GM19328 (cell line): ENCODE data around the gene COQ10B.
A peak's percentile ranks its signal among the peaks of the same experiment; 100 is the strongest.

Experiments used
- ATAC-seq: cut with Tn5 transposase; IDR thresholded peaks from one replicate; pipeline ENCODE4 v1.9.1; 2021; ENCODE audit warnings: mild to moderate bottlenecking, moderate library complexity; ENCODE audit not compliant: unreplicated experiment

COQ10B gene

GRCh38 chr2:197499594-197500502 lies 46.5 kb downstream of the COQ10B start, which contains the start of the genes HSPD1 and HSPE1:
Gene HSPD1 (minus strand): TSS chr2:197499840. CDS start chr2:197498848, 992 bp downstream.
Gene HSPE1 (plus strand): TSS chr2:197500379. CDS start chr2:197500437, 58 bp downstream.
- peak; percentile 86 for ATAC-seq

- peak; percentile 2 for ATAC-seq
Measured at GRCh38 chr2:197500503-197501131, 47.3 kb downstream of the COQ10B start.

DNA sequence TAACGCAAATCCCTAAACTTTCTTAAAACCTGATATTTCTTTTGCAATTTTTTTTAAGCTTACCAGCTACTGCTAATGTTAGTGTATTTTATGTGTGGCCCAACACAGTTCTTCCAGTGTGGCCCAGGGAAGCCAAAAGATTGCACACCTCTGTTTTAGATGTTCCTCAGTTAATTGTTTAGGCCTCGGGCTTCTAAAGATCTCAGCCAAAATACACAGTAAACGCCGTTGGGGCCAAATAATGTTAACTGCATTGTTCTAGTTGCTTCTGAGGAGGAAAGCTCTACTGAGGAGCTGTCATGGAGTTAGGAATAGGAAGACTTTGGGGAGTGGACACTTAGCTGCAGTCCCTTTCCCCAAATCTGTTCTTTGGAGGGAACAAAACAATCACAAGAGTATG lies 48.8 kb downstream of the COQ10B start:
- ATAC-seq: no peak

- no peak for ATAC-seq
Measured at GRCh38 chr2:197502685-197503084, 49.3 kb downstream of the COQ10B start.

DNA sequence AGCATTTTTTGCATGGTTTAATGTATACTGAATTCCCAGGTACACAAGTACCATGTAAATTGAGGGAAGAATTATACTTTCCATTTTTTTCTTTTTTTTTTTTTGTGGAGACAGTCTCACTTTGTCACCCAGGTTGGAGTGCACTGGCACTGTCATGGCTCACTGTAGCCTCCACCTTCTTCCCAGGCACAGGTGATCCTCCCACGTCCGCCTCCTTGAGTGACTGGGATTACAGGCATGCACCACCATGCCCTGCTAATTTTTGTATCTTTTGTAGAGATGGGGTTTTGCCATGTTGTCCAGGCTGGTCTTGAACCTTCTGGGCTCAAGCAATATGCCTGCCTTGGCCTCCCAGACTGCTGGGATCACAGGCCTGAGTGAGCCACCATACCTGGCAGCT lies 50.6 kb downstream of the COQ10B start:
- no peak for ATAC-seq

- ATAC-seq: no peak
Measured at GRCh38 chr2:197504512-197504911, 51.2 kb downstream of the COQ10B start.

- no peak for ATAC-seq
Measured at GRCh38 chr2:197506658-197507057, 53.3 kb downstream of the COQ10B start.

DNA sequence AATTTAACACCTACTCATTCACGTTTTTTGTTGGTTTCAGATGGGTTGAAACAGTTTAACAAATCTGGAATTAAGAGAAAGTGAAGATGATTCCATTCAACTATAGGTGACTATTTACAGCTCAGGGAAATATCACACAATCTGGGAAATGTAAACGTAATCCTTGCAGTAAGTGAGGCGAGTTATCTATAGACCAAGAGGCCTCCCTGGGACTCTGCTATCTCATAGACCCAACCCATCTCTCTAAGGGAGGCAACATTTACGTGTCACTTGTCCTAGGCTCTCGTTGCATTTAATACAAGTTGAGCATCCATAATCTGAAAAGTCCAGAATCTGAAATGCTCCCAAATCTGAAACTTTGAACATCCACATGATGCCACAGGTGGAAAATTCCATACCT lies 60.6 kb downstream of the COQ10B start:
- ATAC-seq: no peak

- no peak for ATAC-seq
Measured at GRCh38 chr2:197514754-197515153, 61.4 kb downstream of the COQ10B start.

DNA sequence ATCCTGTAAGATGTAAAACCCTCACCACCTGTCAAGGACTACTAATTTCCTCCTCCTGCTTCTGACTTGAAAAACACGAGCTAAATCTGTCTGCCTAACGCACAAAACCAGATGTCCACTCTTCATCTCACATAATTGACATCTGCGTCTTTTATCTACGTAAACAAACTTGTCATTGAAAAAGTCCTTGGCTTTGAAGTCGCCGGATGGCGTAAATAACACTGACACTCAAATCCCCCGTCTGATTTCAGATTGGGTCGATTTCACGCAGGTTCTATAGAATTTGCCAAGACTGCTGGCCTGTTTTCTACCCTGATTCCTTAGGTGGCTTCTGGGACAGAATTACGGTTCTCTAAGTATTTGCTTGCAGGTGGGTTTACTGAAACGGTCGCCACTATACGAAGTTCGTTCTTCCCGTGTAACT lies 62.0 kb downstream of the COQ10B start:
- peak; percentile 3 for ATAC-seq

DNA sequence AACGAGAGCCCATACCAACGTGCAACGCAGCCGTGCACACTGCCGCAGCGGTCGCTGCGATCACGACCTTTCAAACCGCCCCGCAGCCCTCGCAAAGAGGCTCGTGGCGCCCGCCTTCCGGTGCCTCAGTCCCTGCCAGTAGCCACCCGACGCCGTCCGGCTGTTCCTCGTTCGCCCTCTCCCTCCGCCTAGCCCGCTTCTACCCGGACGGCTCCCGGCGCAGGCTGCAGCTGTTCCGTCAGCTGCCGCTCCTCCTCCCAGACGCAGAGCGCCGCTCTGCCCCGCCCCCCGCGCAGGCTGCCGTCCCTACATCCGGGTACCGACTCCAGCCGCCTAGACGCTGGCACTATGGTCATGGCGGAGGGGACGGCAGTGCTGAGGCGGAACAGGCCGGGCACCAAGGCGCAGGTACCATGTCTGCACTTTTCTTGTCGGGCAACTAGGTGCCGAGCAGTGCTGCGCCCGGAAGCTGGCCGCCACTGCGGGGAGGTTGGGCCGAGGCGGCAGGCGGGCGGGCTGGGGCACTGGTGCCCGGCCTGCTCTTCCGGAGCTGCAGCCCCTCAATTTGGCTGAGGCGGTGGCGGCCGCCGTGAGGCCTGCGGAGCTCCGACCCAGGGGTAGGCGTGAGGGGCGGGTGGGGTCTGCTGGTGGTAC lies 62.5 kb downstream of the COQ10B start, which contains the start of gene MOB4:
MOB4 (plus strand) TSS at position 328 of the 654 bp plus-strand sequence; CDS start at position 349, 21 bp downstream.
- peak; percentile 91 for ATAC-seq

GRCh38 chr2:197516393-197516761 lies 63.0 kb downstream of the COQ10B start:
- ATAC-seq: peak; percentile 6

DNA sequence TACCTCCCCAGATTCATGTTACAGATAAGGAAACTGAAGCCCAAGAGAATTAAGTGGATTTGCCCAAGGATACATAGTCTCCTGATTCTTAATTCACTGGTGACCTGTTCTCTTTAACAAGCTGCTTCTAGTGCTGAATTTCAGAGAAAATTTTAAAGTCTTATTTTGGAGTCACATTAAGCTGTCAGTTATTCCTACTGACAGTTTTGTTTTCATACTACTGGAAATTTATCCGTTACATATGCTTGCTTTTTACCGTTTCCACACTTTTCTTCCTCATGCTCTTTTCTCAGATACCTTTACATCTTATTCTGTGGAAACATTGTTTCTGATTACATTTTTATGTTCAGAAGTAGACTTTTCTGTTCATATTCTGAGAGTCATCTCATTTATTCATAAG lies 63.8 kb downstream of the COQ10B start:
- ATAC-seq: no peak
